HEK293T (cell line): Measurements from ENCODE around the gene ZDHHC13.

Experiments used
- CTCF ChIA-PET: fragments of 350-600 bp; formaldehyde crosslinking; extraction: SDS; loops from one replicate; lab custom pipeline; 2021; ENCODE audit warnings: antibody characterized with exemption, inconsistent platforms; lab: Yijun Ruan, JAX
- POLR2A ChIA-PET: fragments of 350-600 bp; formaldehyde crosslinking; extraction: SDS; loops from one replicate; lab custom pipeline; 2020; ENCODE audit warnings: antibody characterized with exemption, inconsistent platforms; lab: Yijun Ruan, JAX
- DNase-seq: peaks from one replicate; pipeline ENCODE4 v3.0.0; 2012; ENCODE audit warnings: mixed read lengths; ENCODE audit errors: extremely low spot score
- ARNT ChIP-seq: fragments of 450-650 bp; IDR thresholded peaks from 2 replicates; pipeline ENCODE4 v1.6.1; 2017; ENCODE audit warnings: mild to moderate bottlenecking
- BHLHE40 ChIP-seq: fragments of 450-650 bp; IDR thresholded peaks from 2 replicates; pipeline ENCODE4 v1.6.1; 2016; ENCODE audit warnings: mild to moderate bottlenecking, moderate library complexity, borderline replicate concordance
- CTBP1 ChIP-seq: fragments of 450-650 bp; IDR thresholded peaks from 2 replicates; pipeline ENCODE4 v1.6.1; 2016; ENCODE audit warnings: borderline replicate concordance
- ELF4 ChIP-seq: fragments of 450-650 bp; IDR thresholded peaks from 2 replicates; pipeline ENCODE4 v1.6.1; 2017; ENCODE audit warnings: antibody characterized with exemption
- FOXA1 ChIP-seq: fragments of 450-650 bp; IDR thresholded peaks from 2 replicates; pipeline ENCODE4 v1.6.1; 2016; ENCODE audit warnings: mild to moderate bottlenecking
- FOXK2 ChIP-seq: fragments of 450-650 bp; IDR thresholded peaks from 2 replicates; pipeline ENCODE4 v1.6.1; 2016; ENCODE audit warnings: mild to moderate bottlenecking
- FOXM1 ChIP-seq: fragments of 450-650 bp; IDR thresholded peaks from 2 replicates; pipeline ENCODE4 v1.6.1; 2017; ENCODE audit warnings: mild to moderate bottlenecking, borderline replicate concordance
- HDGF ChIP-seq: fragments of 450-650 bp; IDR thresholded peaks from 2 replicates; pipeline ENCODE4 v1.6.1; 2017; ENCODE audit warnings: antibody characterized with exemption, borderline replicate concordance
- L3MBTL2 ChIP-seq: fragments of 450-650 bp; conservative IDR thresholded peaks from 2 replicates; pipeline ENCODE4 v1.6.1; 2016; ENCODE audit warnings: mild to moderate bottlenecking
- LEF1 ChIP-seq: fragments of 450-650 bp; IDR thresholded peaks from 2 replicates; pipeline ENCODE4 v1.6.1; 2017; ENCODE audit warnings: mild to moderate bottlenecking, borderline replicate concordance
- NFRKB ChIP-seq: fragments of 450-650 bp; IDR thresholded peaks from 2 replicates; pipeline ENCODE4 v1.6.1; 2016; ENCODE audit warnings: mild to moderate bottlenecking, moderate library complexity
- PKNOX1 ChIP-seq: fragments of 450-650 bp; IDR thresholded peaks from 2 replicates; pipeline ENCODE4 v1.6.1; 2016
- SP1 ChIP-seq: fragments of 450-650 bp; IDR thresholded peaks from 2 replicates; pipeline ENCODE4 v1.6.1; 2017
- SUZ12 ChIP-seq: fragments of 450-650 bp; IDR thresholded peaks from 2 replicates; pipeline ENCODE4 v1.6.1; 2016; ENCODE audit warnings: mild to moderate bottlenecking
- TARDBP ChIP-seq: fragments of 450-650 bp; IDR thresholded peaks from 2 replicates; pipeline ENCODE4 v1.6.1; 2016
- ZNF384 ChIP-seq: fragments of 450-650 bp; IDR thresholded peaks from 2 replicates; pipeline ENCODE4 v1.6.1; 2016

Gene ZDHHC13

GRCh38 chr11:19185516-19186052 lies 68.6 kb downstream of the ZDHHC13 start:
- no peak for TF ChIP-seq SUZ12
- TF ChIP-seq FOXM1, result no peak
- TF ChIP-seq FOXK2, result no peak
- TF ChIP-seq HDGF, result no peak
- no peak for TF ChIP-seq ARNT
- no peak for TF ChIP-seq CTBP1
- DNase-seq, result no peak
- CTCF ChIA-PET, result no interaction called here
- POLR2A ChIA-PET, result no interaction called here

DNA sequence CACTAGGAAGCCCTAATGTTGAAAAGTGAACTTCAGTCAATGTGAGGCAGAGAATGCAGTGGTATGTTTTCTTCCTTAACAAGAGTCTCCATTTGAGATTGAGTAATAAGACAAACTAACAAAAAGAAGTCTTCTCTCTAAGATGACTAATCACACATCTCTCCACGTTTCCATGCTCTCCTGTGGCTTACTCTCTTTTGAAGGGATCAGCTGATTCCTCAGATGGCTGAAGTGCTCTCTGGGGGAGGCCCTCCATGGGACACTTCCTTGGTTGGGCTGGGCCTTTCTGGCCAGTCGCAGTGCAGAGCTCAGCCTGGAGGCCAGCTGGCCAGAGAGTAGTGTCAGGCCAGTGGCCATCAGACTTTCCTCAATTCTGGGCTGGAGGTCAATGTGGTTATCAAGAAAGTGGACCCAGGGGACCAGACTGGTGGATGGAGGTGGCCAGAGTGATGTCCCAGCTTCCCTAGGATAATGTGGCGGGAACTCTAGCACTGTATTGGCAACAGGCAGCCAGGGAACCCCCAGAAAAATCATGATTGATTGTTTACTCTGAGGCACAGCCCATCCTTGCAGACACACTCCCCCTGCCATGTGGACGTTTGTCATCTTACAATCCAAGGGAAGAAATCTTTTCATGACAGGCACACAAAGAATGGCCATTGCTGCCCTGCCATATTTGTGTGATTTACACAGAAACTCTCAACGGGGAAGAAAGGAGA lies 70.3 kb downstream of the ZDHHC13 start:
- POLR2A ChIA-PET, result no interaction called here
- DNase-seq, result no peak
- TF ChIP-seq SUZ12 (no peak), TARDBP (no peak), FOXM1 (no peak), ZNF384 (no peak), NFRKB (no peak), L3MBTL2 (no peak), FOXA1 (no peak), SP1 (no peak), CTBP1 (no peak), ELF4 (no peak), PKNOX1 (no peak), HDGF (no peak), LEF1 (no peak), ARNT (no peak), FOXK2 (no peak), BHLHE40 (no peak)
- CTCF ChIA-PET, result no interaction called here

- POLR2A ChIA-PET, result no interaction called here
- DNase-seq, result no peak
- CTCF ChIA-PET, result no interaction called here
- TF ChIP-seq ELF4 (no peak), ZNF384 (no peak), SUZ12 (no peak), FOXA1 (no peak), CTBP1 (no peak), FOXK2 (no peak), FOXM1 (no peak), LEF1 (no peak), L3MBTL2 (no peak)
Observed at GRCh38 chr11:19187833-19188258, 70.9 kb downstream of the ZDHHC13 start.

GRCh38 chr11:19191530-19192169 lies 74.7 kb downstream of the ZDHHC13 start:
- TF ChIP-seq FOXA1 (no peak), SUZ12 (no peak), LEF1 (no peak), L3MBTL2 (no peak), ELF4 (no peak), FOXK2 (no peak), CTBP1 (no peak), NFRKB (no peak), HDGF (no peak), ARNT (no peak), PKNOX1 (no peak), TARDBP (no peak)

DNA sequence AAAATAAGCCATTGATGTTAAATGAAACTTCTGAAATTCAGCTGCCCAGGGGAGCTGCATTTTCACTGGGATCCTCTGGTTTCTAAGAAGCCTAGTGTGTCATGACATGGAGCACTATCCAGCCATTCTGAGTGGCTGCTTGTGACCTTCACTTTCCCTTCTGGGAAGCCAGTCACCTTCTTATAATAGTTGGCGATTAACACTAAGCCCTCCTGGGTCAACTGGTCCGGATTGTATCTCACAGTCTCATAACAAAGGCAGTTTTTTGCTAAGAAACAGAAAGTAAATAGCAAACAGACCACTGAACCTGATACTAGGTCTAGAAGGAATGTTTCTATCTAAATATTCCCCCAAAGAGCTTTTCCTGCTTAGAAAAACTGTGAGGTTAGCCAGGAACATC lies 76.9 kb downstream of the ZDHHC13 start:
- no peak for TF ChIP-seq PKNOX1
- TF ChIP-seq LEF1, result no peak
- TF ChIP-seq FOXM1, result no peak
- TF ChIP-seq BHLHE40, result no peak
- no peak for TF ChIP-seq ELF4
- no peak for TF ChIP-seq SUZ12
- ChIA-PET CTCF (no interaction called here), POLR2A (no interaction called here)
- DNase-seq, result no peak

More at GRCh38 chr11:19191530-19192169, 74.7 kb downstream of the ZDHHC13 start:
- ChIA-PET POLR2A (no interaction called here), CTCF (no interaction called here)
- no peak for DNase-seq

- no peak for DNase-seq
- POLR2A ChIA-PET, result no interaction called here
- TF ChIP-seq FOXA1 (no peak), NFRKB (no peak), FOXM1 (no peak), LEF1 (no peak), SP1 (no peak), BHLHE40 (no peak), ARNT (no peak), ELF4 (no peak), PKNOX1 (no peak), CTBP1 (no peak), FOXK2 (no peak), TARDBP (no peak), SUZ12 (no peak), ZNF384 (no peak), L3MBTL2 (no peak), HDGF (no peak)
- CTCF ChIA-PET, result no interaction called here
Observed at GRCh38 chr11:19194620-19195308, 77.8 kb downstream of the ZDHHC13 start.
